Heart right ventricle (tissue), 16 donors: ENCODE results near the gene DTNBP1. TPM values are rescaled to one million over a fixed set of nuclear protein-coding genes. Genes with fewer than 3 reads are reported as not detected.
A peak's percentile ranks its signal among the peaks of the same experiment; 100 is the strongest.

Source experiments
- ATAC-seq, 8 donors: fragments of 200-7000 bp; cut with Tn5 transposase; one replicate each; pipeline ENCODE4 v1.9.1; 2020; ENCODE audit warnings: mild to moderate bottlenecking in 8 of 8, moderate library complexity in 8 of 8, moderate number of reproducible peaks in 1 of 8
- DNase-seq, 2 donors: peaks; one replicate each; pipeline ENCODE4 v3.0.0-alpha.2; 2020
- H3K27ac ChIP-seq, 10 donors: fragments of 200-600 bp; sonication (generic) in 2 of 10; one replicate each; pipeline versions ENCODE4 v1.5.0 to v1.8.0; 2020 to 2022; ENCODE audit warnings: mild to moderate bottlenecking in 3 of 10
- H3K27me3 ChIP-seq, 7 donors: fragments of 200-600 bp; one replicate each; pipeline ENCODE4 v1.8.0; 2021 to 2022; ENCODE audit warnings: mild to moderate bottlenecking in 2 of 7
- H3K36me3 ChIP-seq, 9 donors: fragments of 200-600 bp; sonication (generic) in 1 of 9; one replicate each; pipeline versions ENCODE4 v1.5.0 to v1.8.0; 2020 to 2022; ENCODE audit warnings: mild to moderate bottlenecking in 2 of 9
- H3K4me1 ChIP-seq, 9 donors: fragments of 200-600 bp; sonication (generic) in 1 of 9; one replicate each; pipeline versions ENCODE4 v1.5.0 to v1.8.0; 2020 to 2022; ENCODE audit warnings: mild to moderate bottlenecking in 4 of 9
- H3K4me3 ChIP-seq, 10 donors: fragments of 200-600 bp; sonication (generic) in 2 of 10; one replicate each; pipeline versions ENCODE4 v1.5.0 to v1.8.0; 2020 to 2022; ENCODE audit warnings: mild to moderate bottlenecking in 7 of 10, moderate library complexity in 2 of 10
- H3K9me3 ChIP-seq, 11 donors: fragments of 200-600 bp in 10 of 11; sonication (generic) in 2 of 11; one replicate each; pipeline versions ENCODE4 v1.5.0 to v1.8.0; 2013 to 2022; ENCODE audit warnings: mild to moderate bottlenecking in 2 of 11, control low read depth in 1 of 11, moderate library complexity in 1 of 11
- WGBS, 2 donors: extraction: QIAGEN DNeasy Blood & Tissue Kit; methylation state at CpG; one replicate each; pipeline ENCODE4 v1.1.7; 2013; ENCODE audit warnings: inconsistent platforms in 1 of 2; 5-methylcytosine and 5-hydroxymethylcytosine counted together
- intact Hi-C, 10 donors: fragments of 100-400 bp; cut with DNase I; formaldehyde crosslinking; loops; one replicate each; pipeline versions ENCODE4 v1.11.1 to v1.14.2; 2022
- polyA plus RNA-seq, 2 donors: library from polyadenylated mRNA; stranded (reverse); fragments of 200-250 nt; gene quantifications; one replicate each; pipeline ENCODE4 v1.2.3, GENCODE V29; 2013
- total RNA-seq, 10 donors: library from RNA; stranded (reverse); fragmentation: NEBNext Ultra II Directional in 3 of 10; extraction: Animal tissue kit (Norgen Biotek cat#: 25700) in 3 of 10; gene quantifications; one replicate each; pipeline versions ENCODE4 v1.2.1 to v1.2.4, GENCODE V29; 2021 to 2023
- TF ChIP-seq, protein P1 (sequence below), 9 donors: fragments of 200-600 bp; sonication (generic) in 2 of 9; IDR thresholded peaks; one replicate each; pipeline versions ENCODE4 v1.5.0 to v1.8.0; 2021 to 2022; ENCODE audit warnings: antibody characterized with exemption in 9 of 9, mild to moderate bottlenecking in 5 of 9, moderate library complexity in 1 of 9
- donor health status: Arrhythmogenic right ventricular cardiomyopathy.
- donor health status: ischemic (EF 13 %, LVEDD 7.1; RV severe dilation, severe dysfunction).
- donor health status: healthy with polysubstance abuse.
- donor health status: DM: no; HTN: yes; CAD: no.
- donor health status: DM: no; HTN: no; CAD: no.
- donor health status: ischemic (EF 25% LVEDD 6.9; RV normal size, moderate dysfunction).
- donor health status: ischemic (EF 25% LVEDD 5.7; RV mildly dilated, moderate dysfunction).
- donor health status: healthy.
- donor health status: DM: yes; HTN: yes; CAD: no.
- donor health status: Ischemic cardiomyopathy.
- donor health status: ischemic (EF 35%, LVEDD 5.7; RV mildly dilated, moderate dysfunction).
- donor health status: nonischemic (EF 11% LVEDD 7.7; RV severe dilation, severe dysfunction).
- donor health status: DM: yes; HTN: yes; CAD: no.
- donor health status: PGD.
- donor health status: ischemic (EF 29% LVEDD 5.4; RV normal size, mild dysfunction).
- donor health status: nonischemic (EF 23%, LVEDD 6.1; RV moderate dilation, normal function).

Gene DTNBP1
- total and polyA plus RNA-seq, 12 donors = 5.0 to 27.5 (median 18.4) TPM

DNA sequence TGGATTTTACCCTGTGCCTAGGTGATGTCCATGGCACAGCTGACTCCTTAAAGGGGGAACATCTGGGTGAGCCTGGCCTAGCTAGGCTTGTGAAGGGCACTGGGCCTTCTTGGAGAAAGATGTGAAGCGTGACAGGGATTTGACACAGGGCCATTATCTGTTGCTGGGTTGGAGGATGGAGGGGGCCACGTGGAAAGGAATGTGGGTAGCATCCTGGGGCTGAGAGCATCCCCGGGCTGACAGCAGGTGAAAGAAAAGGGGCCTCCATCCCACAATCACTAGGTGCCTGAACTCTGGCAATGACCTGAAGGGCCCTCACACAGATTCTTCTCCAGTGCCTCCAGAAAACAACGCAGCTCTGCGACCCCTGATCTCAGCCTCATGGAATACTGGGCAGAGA, 124.7 kb downstream of the DTNBP1 start:
- H3K36me3 ChIP-seq = peaks cover 0 to 1% (median 0%) of the 10 kb centered on the region in 9 donors
- no peak for ATAC-seq
- peaks cover 0 to 48% (median 13%) of the 10 kb centered on the region in 9 donors for H3K4me1 ChIP-seq
- DNase-seq = peak in 1 of 2 donors; percentile 1
- intact Hi-C loops = no loop called here
- H3K27ac ChIP-seq = no peak overlapping the region
- no peak overlapping the region for H3K4me3 ChIP-seq
- WGBS, 2 donors = 91 to 93% methylated on average over 5 of the region's 5 CpGs
- H3K27me3 ChIP-seq = no peaks in the 10 kb centered on the region
- H3K9me3 ChIP-seq = no peaks in the 10 kb centered on the region
- TF ChIP-seq, protein P1, sequence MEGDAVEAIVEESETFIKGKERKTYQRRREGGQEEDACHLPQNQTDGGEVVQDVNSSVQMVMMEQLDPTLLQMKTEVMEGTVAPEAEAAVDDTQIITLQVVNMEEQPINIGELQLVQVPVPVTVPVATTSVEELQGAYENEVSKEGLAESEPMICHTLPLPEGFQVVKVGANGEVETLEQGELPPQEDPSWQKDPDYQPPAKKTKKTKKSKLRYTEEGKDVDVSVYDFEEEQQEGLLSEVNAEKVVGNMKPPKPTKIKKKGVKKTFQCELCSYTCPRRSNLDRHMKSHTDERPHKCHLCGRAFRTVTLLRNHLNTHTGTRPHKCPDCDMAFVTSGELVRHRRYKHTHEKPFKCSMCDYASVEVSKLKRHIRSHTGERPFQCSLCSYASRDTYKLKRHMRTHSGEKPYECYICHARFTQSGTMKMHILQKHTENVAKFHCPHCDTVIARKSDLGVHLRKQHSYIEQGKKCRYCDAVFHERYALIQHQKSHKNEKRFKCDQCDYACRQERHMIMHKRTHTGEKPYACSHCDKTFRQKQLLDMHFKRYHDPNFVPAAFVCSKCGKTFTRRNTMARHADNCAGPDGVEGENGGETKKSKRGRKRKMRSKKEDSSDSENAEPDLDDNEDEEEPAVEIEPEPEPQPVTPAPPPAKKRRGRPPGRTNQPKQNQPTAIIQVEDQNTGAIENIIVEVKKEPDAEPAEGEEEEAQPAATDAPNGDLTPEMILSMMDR (IDR thresholded peaks at IDR 0.05) = no peak

DNA sequence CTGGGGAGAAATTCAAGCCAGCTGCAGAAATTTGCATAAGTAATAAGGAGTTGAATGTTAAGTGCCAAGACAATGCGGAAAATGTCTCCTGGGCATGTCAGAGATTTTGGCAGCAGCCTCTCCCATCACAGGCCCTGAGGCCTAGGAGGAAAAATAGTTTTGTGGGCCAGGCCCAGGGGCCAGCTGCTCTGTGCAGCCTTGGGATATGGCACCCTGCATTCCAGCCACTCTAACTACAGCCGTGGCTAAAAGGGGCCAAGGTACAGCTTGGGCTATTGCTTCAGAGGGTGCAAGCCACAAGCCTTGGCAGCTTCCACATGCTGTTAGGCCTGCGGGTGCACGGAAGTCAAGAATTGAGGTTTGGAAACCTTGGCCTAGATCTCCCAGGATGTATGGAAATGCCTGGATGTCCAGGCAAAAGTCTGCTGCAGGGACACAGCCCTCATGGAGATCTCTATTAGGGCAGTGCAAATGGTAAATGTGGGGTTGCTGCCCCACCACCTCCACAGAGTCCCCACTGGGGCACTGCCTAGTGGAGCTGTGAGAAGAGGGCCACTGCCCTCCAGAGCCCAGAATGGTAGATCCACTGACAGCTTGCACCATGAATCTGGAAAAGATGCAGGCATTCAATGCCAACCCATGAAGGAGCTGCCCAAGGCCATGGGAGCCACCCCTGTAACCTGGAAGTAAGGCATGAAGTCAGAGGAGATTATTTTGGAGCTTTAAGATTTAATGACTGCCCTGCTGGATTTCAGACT, 126.5 kb downstream of the DTNBP1 start:
- Histone ChIP-seq H3K36me3 (peaks cover 0 to 16% (median 0%) of the 10 kb centered on the region in 9 donors), H3K27ac (no peak overlapping the region), H3K27me3 (no peaks in the 10 kb centered on the region), H3K4me3 (no peak overlapping the region), H3K9me3 (no peaks in the 10 kb centered on the region), H3K4me1 (peaks cover 0 to 35% (median 13%) of the 10 kb centered on the region in 9 donors)
- 63 to 71% methylated on average over 4 of the region's 4 CpGs for WGBS, 2 donors
- peak in 1 of 2 donors; percentile 3 for DNase-seq
- TF ChIP-seq, protein P1 (IDR thresholded peaks at IDR 0.05) = no peak
- intact Hi-C loops = no loop called here
- ATAC-seq = peak in 1 of 8 donors; percentile 32

DNA sequence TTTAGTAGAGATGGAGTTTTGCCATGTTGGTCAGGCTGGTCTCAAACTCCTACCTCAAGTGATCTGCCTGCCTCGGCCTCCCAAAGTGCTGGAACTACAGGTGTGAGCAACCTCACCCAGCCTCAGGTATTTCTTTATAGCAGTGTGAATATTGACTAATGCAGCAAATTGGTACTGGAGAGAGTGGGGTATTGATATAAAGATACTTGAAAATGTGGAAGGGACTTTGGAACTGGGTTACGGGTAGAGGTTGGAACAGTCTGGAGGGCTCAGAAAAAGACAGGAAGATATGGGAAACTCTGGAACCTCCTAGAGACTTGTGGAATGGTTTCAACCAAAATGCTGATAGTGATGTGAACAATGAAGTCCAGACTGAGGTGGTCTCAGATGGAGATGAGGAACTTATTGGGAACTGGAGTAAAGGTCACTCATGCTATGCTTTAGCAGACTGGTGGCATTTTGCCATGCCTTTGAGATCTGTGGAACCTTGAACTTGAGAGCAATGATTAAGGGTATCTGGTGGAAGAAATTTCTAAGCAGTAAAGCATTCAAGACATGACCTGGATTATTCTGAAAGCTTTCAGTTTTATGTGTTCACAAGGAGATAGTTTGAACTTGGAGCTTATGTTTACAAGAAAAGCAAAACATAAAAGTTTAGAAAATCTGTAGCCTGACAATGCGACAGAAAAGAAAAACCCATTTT, 127.2 kb downstream of the DTNBP1 start:
- Histone ChIP-seq H3K9me3 (no peaks in the 10 kb centered on the region), H3K27me3 (no peaks in the 10 kb centered on the region), H3K4me3 (no peak overlapping the region), H3K36me3 (peaks cover 0 to 24% (median 0%) of the 10 kb centered on the region in 9 donors), H3K4me1 (peaks cover 0 to 28% (median 13%) of the 10 kb centered on the region in 9 donors), H3K27ac (peak overlapping the region in 1 of 10 donors; percentile 68)
- WGBS, 2 donors = 92 to 97% methylated on average over 3 of the region's 3 CpGs
- ATAC-seq (no peak), DNase-seq (peak in 1 of 2 donors; percentile 4)
- intact Hi-C loops = no loop called here
- TF ChIP-seq, protein P1 (IDR thresholded peaks at IDR 0.05) = no peak

DNA sequence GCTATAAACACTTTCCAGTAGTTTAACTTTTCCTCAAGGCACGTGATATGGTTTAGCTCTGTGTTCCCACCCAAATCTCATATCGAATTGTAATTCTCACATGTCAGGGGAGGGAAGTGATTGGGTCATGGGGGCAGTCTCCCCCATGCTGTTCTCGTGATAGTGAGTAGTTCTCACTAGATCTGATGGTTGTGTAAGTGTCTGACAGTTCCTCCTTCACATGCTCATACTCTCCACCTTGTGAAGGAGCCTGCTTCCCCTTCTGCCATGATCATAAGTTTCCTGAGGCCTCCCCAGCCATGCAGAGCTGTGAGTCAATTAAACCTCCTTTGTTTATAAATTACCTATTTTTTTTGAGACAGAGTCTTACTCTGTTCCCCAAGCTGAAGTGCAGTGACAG, 127.9 kb downstream of the DTNBP1 start:
- TF ChIP-seq, protein P1 (IDR thresholded peaks at IDR 0.05) = no peak
- DNase-seq (no peak), ATAC-seq (peak in 1 of 8 donors; percentile 33)
- Histone ChIP-seq H3K4me1 (peaks cover 0 to 25% (median 13%) of the 10 kb centered on the region in 9 donors), H3K36me3 (peaks cover 0 to 30% (median 4%) of the 10 kb centered on the region in 9 donors), H3K27me3 (no peaks in the 10 kb centered on the region), H3K27ac (peak overlapping the region in 1 of 10 donors; percentile 68), H3K9me3 (no peaks in the 10 kb centered on the region), H3K4me3 (no peak overlapping the region)
- 83 to 84% methylated on average over 3 of the region's 3 CpGs for WGBS, 2 donors
- intact Hi-C loops = no loop called here
